HG03280 (cell line): ENCODE data around the gene ACTL8.

Experiments used
- ATAC-seq: cut with Tn5 transposase; IDR thresholded peaks from one replicate; pipeline ENCODE4 v1.9.1; 2021; ENCODE audit warnings: mild to moderate bottlenecking, moderate library complexity; ENCODE audit not compliant: unreplicated experiment

ACTL8 gene

GRCh38 chr1:17841944-17842343, 86.8 kb downstream of the ACTL8 start:
- ATAC-seq: no peak

DNA sequence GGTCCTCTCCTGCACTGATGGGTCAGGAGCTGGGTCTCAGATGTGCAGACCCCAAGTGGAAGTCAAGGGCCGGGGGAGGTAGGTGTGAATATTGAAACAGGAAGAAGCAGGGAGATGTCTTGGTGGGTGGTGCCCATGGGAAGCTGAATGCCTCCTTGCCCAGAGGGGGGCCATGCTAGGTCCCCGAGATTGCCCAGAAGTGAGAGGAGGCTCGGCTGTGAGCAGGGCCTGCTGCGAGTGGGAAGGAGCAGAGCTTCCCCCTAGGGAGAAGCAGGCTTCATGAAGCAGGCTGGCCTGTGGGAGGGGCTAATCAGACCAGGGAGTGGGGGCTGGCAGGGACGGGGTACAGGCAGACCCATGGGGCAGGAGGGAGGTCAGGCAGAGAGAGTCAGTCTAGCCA, 87.6 kb downstream of the ACTL8 start:
- ATAC-seq: no peak

DNA sequence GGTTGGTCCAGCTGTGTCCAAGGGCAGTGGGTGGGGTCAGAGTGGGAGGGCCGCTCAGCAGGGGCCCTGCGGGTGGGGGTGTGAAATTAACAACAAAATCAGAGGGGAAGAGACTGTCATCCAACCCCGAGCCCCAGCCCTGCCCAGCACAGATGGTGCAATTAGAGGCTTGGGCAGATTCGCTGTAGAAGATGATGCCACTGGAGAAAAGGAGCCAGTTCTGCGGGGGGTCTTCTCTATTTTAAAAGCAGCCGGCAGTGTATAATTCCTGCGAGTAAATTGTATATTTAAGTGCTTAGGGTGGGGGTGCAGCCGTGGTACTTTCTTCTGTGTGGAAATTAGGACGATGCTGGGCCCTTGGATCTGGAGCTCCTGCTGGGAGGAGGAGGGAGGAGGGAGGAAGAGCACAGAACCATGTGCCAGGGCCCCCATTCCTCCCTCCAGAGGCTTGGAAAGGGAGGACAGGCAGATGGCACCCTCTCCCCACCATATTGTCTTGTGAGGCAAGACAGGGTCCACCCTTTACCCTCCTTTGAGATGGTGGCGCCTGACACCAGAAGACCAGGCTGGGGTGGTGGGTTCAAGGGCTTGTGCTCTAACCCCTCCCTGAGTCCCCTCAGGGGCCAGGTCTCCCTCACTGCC, 89.2 kb downstream of the ACTL8 start:
- ATAC-seq: no peak

DNA sequence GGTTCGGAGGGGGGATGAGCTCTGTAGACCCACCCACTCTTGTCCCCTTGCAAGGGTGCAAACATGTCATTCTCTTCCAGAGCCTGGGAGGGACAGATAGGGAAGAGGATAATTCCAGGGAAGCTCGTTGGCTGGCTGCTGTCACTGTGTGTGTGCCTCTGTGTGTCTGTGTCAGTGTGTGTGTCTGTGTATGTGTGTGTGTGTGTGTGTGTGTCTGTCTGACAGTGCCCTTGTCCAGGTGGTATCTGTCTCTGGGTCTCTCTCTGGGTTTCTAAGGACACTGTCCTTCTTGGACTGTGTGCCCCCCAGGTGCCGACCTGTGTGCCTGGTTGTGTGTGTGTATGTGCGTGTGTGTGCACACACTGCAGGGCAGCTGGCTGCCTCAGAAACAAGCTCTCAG, 90.5 kb downstream of the ACTL8 start:
- ATAC-seq: no peak

GRCh38 chr1:17846341-17846740, 91.2 kb downstream of the ACTL8 start:
- ATAC-seq: no peak

- ATAC-seq: no peak
Measured at GRCh38 chr1:17847111-17847510, 92.0 kb downstream of the ACTL8 start.

- ATAC-seq: no peak
Measured at GRCh38 chr1:17849216-17849615, 94.1 kb downstream of the ACTL8 start.

GRCh38 chr1:17851056-17851455, 95.9 kb downstream of the ACTL8 start:
- ATAC-seq: no peak

DNA sequence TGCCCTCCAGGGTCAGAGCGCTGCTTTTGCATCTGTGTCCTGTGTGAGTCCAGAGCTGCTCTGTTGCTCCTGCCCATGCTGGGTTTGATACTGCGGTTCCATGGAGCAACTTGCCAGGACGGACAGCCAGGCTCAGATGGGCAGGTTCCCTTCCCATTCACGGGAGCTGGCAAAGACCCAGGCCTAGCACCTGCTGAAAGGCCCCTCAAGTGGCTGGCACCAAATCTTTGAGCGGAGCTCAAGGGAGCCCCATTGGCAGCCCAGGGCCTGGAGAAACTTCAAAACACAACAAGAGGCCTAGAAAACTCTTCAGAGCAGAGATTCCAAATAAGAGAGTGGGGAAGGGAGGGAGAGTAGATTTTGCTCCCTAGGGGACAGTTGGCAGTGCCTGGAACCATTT, 97.2 kb downstream of the ACTL8 start:
- no peak for ATAC-seq

GRCh38 chr1:17853241-17853935, 98.3 kb downstream of the ACTL8 start:
- no peak for ATAC-seq

- ATAC-seq: no peak
Measured at GRCh38 chr1:17856496-17857108, 101.5 kb downstream of the ACTL8 start.

GRCh38 chr1:17857109-17857499, 102.0 kb downstream of the ACTL8 start:
- no peak for ATAC-seq

- ATAC-seq: no peak
Measured at GRCh38 chr1:17857996-17858395, 102.9 kb downstream of the ACTL8 start.

DNA sequence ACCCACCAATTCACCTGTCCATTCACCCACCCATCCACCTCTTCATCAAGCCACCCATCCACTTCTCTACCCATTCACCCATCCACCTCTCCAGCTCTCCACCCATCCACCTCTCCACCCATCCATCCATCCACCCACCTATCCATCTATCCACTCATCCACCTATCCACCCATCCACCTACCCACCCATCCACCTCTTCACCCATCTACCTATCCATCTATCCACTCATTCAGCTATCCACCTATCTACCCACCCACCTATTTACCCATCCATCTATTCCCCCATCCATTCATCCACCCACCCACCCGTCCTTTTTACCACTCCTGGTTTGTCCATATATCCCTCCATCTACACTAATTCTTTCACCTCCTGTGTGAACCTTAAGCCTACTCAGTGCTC, 105.7 kb downstream of the ACTL8 start:
- ATAC-seq: no peak

DNA sequence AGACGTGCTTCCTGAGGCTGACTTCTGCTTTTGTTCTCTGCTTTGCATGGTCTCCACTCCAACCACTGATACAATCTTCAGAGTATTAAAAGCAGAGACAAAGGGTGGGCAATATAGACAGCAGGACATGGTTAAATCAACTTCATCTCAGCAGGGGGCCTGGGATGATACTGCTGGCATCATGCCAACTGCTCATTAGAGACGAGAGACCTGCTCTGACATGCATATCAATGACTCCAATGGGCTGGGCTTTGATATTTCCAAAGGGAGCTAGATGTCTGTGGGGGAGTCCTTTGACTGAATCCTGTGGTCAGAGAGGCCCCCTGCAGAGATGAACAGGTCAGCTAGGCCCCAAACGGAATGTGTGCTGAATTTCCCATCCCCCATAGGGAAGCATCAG, 106.6 kb downstream of the ACTL8 start:
- ATAC-seq: no peak

- ATAC-seq: no peak
Measured at GRCh38 chr1:17862121-17862520, 107.0 kb downstream of the ACTL8 start.

DNA sequence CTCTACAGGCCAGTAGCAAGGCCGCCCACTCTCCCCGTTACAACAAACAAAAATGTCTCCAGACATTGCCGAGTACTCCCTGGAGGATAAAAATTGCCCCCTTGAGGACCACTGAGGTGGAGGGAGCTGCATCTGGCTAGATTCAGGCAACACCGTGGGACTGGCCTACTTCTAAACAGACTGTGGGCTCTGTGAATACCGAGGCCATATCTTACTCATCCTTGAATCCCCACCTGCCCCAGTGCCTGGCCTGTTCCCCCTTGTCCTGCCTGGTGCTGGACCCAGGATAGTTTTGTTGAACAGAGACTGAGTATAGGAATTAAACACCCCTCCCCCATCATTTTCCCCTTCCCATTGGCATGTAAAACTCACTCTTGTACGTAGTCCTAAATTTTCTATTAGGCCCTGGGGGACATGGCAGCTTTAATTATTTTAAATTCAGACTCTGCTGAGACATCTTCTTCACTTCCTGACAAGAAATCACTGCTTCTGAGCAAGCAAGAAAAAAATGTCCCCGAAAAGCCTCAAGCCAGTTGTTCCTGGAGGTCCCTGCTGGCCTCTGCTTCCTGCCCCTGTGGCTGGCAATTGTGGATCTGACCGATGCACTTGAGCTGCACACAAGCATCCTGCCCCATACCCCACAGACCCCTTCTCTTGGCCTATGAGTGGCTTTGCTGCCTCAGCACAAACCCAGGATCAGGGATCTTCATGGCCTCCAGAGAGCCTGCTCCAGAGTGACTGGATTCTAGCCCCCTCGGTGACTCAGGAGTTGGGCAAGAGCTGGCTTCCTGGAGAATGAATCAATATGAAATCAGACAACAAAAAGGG, 111.0 kb downstream of the ACTL8 start:
- no peak for ATAC-seq

GRCh38 chr1:17866740-17867029, 111.6 kb downstream of the ACTL8 start:
- ATAC-seq: no peak

DNA sequence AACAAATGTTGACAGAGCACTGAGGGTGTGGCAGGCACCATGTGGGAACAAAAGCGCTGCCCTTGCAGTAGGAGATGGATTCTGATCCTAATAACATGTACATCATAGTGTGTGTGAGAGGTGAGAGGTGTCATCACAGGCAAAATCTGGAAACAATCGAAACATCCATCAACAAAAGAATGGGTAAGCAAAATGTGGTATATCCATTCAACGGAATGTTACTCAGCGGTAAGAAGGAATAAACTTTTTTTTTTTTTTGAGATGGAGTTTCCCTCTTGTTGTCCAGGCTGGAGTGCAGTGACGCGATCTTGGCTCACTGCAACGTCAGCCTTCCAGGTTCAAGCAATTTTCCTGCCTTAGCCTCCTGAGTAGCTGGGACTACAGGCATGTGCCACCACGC, 112.3 kb downstream of the ACTL8 start:
- ATAC-seq: no peak

DNA sequence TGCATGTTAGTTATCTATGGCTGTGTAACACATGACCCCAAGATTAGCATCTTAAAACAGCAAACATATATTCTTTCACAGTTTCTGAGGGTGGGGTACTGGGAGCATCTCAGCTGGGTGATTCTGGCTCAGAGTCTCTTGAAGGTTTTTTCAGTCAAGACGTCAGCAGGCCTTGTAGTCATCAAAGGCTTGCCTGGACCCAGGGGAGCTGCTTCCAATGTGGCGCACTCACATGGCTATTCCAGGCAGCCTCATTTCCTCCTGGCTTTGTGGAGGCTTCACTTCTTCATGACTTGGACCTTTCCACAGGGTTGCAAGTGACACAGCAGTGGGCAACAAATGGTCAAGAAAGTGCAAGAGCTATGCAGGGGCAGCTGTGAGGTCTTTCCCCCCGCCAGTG, 114.7 kb downstream of the ACTL8 start:
- no peak for ATAC-seq

DNA sequence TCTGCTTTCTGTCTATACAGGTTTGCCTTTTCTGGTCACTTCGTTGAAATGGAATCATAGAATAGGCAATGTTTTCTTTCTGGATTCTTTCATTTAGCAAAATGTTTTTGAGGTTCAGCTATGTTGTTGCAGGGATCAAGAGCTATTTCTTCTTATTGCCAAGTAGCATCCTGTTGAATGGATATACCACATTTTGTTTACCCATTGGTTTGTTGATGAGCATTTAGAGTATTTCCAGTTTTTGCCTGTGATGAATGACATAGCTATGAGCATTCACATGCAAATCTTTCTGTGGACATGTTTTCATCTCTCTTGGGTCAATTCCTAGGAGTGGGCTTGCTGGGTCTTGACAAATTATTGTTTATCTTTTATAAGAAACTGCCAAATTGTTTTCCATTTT, 115.5 kb downstream of the ACTL8 start:
- ATAC-seq: no peak
